Gastrocnemius medialis (tissue), 4 donors: Measurements from ENCODE around the gene ACCSL.

Source experiments
- POLR2A ChIP-seq, 2 donors: fragments of 450-650 bp; IDR thresholded peaks; one replicate each; pipeline ENCODE4 v1.6.1; 2017; ENCODE audit warnings: antibody characterized with exemption in 2 of 2, mild to moderate bottlenecking in 2 of 2, moderate library complexity in 2 of 2
- TF ChIP-seq, protein P1 (sequence below), 5 experiments: fragments of 450-650 bp in 3 of 5; fragments of 200-600 bp in 2 of 5; sonication (generic) in 2 of 5; IDR thresholded peaks in 4 of 5; conservative IDR thresholded peaks in 1 of 5; 1 replicate in 4 of 5; 2 replicates in 1 of 5; pipeline ENCODE4 v1.5.1; 2016 to 2019; ENCODE audit warnings: antibody characterized with exemption in 5 of 5, mild to moderate bottlenecking in 3 of 5, moderate library complexity in 3 of 5

DNA sequence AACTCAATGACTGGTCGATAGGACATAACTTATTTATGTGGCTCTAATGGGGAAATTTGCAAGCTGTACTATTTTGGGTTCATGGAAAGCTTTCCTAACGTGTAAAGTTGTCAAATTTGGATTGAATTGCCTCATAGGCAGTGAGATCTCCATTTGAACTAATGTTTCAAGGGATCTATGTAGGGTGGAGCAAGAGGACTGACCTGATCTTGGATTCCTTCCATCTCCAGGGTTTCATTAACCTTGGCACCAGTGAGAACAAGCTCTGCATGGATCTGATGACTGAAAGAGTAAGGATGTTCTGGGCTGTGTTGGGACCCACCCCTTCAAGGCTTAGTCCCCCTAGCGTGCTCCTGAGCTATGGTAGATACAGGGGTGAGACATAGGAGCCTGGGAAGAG is 2.1 kb downstream of the ACCSL start:
- no peak for TF ChIP-seq POLR2A (IDR thresholded peaks at IDR 0.05)
- TF ChIP-seq, protein P1, sequence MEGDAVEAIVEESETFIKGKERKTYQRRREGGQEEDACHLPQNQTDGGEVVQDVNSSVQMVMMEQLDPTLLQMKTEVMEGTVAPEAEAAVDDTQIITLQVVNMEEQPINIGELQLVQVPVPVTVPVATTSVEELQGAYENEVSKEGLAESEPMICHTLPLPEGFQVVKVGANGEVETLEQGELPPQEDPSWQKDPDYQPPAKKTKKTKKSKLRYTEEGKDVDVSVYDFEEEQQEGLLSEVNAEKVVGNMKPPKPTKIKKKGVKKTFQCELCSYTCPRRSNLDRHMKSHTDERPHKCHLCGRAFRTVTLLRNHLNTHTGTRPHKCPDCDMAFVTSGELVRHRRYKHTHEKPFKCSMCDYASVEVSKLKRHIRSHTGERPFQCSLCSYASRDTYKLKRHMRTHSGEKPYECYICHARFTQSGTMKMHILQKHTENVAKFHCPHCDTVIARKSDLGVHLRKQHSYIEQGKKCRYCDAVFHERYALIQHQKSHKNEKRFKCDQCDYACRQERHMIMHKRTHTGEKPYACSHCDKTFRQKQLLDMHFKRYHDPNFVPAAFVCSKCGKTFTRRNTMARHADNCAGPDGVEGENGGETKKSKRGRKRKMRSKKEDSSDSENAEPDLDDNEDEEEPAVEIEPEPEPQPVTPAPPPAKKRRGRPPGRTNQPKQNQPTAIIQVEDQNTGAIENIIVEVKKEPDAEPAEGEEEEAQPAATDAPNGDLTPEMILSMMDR (IDR thresholded peaks at IDR 0.05 in 4 of 5, conservative IDR thresholded peaks at IDR 0.05 in 1 of 5): no peak
